ENCODE results near the gene SLC25A33.
"Not testable (repeated sequence)": the region's sequence is repeated elsewhere in the genome, so short reads cannot be mapped to it uniquely, and the experiment has no call there.

Gene SLC25A33

GRCh38 chr1:9539829-9540550 is 725 bp downstream of the SLC25A33 start:
- DNase-seq (ENCODE audit: low spot score) = peak; percentile 73

- DNase-seq (ENCODE audit: low spot score) = peak; percentile 43
Observed at GRCh38 chr1:9542430-9542829, 3.2 kb downstream of the SLC25A33 start.

GRCh38 chr1:9544926-9545325 is 5.7 kb downstream of the SLC25A33 start:
- DNase-seq (ENCODE audit: low spot score) = no peak

DNA sequence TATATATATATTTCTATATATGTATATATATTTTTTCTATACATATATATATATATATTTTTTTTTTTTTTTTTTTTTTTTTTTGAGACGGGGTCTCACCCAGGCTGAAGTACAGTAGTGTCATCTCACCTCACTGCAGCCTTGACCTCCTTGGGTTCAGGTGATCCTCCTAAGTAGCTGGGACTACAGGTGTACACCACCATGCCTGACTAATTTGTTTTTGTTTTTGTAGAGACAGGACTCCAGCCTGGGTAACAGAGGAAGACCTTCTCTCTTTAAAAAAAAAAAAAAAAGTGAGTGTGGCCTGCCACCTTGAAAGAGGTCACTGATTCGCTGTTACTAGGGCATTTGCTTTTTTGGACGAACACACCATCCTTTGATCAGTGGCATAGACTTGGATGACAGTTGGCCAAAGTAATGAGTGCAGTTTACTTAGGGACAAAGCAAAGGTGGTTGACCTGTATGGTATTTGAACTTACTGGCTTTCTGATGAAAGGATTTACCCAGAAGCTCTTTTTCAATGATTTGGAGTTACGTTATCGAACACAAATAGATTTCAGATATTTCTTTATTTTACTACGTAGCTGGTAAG is 10.8 kb downstream of the SLC25A33 start:
- no peak for DNase-seq (ENCODE audit: low spot score)

DNA sequence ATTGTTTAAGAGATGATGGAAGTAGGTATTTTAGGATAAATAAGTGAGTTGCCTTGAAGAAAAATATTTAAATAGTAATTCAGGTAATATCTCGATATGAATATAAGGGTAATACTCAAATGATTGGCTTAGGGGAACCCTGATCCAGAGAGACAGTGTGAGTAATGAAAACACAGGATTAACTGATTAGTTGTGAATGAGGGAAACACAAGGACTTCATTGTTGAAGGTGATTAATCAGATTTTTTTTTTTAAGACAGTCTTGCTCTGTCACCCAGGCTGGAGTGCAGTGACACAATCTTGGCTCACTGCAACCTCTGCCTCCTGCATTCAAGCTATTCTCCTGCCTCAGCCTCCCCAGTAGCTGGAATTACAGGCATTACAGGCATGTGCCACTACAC is 12.7 kb downstream of the SLC25A33 start:
- no peak for DNase-seq (ENCODE audit: low spot score)

- DNase-seq (ENCODE audit: low spot score) = no peak
Observed at GRCh38 chr1:9553736-9554144, 14.5 kb downstream of the SLC25A33 start.

DNA sequence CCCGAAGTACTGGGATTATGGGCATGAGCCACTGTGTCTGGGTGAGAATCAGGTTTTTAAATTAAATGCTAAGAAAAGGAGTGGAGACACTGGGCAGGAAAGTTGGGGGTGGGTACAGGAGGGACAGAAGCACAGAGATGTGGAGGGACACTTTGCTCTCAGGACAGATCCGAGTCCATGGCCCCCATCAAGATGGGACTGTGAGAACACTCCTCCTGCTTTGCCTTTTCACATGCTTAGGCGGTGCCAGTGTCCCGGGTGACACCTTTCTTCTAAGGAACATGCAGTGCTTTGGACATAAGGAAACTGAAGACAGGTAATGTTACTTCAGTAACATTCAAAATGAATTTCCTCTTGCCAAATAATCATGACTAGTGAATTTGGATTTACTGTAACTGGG is 16.7 kb downstream of the SLC25A33 start:
- DNase-seq (ENCODE audit: low spot score) = no peak

GRCh38 chr1:9557624-9558023 is 18.4 kb downstream of the SLC25A33 start:
- DNase-seq (ENCODE audit: low spot score) = no peak

- DNase-seq (ENCODE audit: low spot score) = no peak
Observed at GRCh38 chr1:9558271-9558945, 19.1 kb downstream of the SLC25A33 start.

- DNase-seq (ENCODE audit: low spot score) = no peak
Observed at GRCh38 chr1:9558946-9559545, 19.8 kb downstream of the SLC25A33 start.

- DNase-seq (ENCODE audit: low spot score) = no peak
Observed at GRCh38 chr1:9559673-9560072, 20.4 kb downstream of the SLC25A33 start.

GRCh38 chr1:9560090-9560489 is 20.8 kb downstream of the SLC25A33 start:
- DNase-seq (ENCODE audit: low spot score) = not testable (repeated sequence)

DNA sequence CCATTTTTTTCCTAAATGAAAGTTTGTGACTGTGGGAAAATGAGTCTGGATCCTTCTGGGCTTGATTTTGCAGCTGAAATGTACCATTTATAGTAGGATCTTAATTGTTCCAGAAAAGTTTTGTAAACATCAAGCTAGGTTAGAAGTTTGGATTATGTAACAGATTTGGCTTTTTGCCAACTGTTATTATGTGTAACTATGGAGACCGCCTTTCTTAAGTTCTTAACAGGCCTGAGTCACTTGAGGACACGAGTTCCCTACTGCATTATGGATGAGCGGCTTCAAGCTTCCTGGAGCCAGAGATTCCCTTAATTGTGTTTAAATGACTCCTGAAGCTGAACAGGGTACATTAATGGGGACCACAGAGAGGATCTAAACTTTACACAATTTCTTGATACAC is 22.2 kb downstream of the SLC25A33 start:
- DNase-seq (ENCODE audit: low spot score) = peak; percentile 49

DNA sequence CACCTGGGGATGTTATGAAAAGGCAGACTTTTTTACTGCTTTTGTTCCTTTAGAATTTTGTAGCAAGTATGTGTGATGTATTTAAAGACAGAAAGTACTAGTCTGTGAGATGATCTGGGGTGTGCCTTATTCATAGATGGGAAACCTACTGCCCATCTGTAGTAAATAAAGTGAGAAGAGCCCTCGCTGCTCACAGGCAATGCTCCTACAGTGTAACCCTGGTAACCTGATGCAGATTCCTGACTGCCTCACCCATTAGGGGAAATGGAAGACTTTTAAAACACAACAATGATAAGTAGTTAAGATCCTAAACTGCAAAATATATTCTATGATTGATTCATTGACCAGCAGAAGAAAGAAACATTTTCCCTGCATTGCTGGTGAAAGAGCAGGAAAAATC is 30.0 kb downstream of the SLC25A33 start:
- no peak for DNase-seq (ENCODE audit: low spot score)

DNA sequence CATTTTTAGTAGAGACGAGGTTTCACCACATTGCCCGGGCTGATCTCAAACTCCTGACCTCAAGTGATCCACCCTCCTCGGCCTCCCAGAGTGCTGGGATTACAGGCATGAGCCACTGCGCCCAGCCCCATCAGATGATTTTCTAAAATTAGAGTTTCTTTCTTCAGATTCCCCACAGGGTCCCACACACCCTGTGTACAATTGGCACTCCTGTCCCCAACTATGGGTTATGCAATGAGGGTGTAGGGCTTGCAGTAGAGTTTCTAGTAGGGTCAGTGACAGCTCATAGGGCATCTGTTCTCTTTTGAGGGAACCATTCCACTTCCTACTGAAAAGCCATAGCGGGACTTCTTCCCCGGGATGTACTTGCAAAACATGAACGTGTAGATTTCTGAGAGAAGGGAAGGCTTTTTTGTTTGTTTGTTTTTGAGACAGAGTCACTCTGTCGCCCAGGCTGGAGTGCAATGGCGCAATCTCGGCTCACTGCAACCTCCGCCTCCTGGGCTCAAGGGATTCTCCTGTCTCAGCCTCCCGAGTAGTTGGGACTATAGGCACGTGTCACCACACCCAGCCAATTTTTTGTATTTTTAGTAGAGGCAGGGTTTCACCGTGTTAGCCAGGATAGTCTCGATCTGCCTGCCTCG is 31.7 kb downstream of the SLC25A33 start:
- DNase-seq (ENCODE audit: low spot score) = not testable (repeated sequence)

DNA sequence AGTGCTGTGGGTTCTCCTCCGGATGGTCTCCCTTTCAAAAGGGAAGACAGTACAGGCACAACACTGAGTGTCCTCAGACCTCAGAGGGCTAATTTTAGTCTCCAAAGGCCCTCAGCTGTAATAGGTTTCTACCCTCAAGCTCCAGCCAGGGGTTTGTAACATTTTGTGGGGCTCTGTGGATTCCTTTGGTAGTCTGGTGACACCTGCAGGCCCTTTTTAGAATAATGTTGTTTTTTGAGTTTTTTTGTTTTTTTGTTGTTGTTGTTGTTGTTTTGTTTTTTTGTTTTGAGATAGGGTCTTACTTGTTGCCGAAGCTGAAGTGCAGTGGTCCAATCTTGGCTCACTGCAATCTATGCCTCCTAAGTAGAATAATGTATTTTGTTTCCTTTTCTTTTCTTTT is 34.5 kb downstream of the SLC25A33 start:
- peak; percentile 70 for DNase-seq (ENCODE audit: low spot score)

DNA sequence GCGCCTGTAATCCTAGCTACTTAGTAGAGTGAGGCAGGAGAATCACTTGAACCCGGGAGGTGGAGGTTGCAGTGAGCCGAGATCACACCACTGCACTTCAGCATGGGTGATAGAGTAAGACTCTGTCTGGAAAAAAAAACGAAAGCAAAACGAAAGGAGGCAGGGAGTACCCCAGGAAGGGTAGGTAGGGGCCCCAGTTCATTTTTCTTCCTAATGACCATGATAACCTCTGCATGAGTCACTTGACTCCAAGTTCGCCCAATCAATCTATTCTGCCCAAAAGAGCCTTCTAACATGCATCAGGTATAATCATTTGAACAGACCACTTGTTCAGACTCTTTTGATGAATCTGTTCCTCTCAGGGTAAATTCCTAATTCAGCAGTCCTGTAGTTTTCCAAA is 36.2 kb downstream of the SLC25A33 start:
- no peak for DNase-seq (ENCODE audit: low spot score)

DNA sequence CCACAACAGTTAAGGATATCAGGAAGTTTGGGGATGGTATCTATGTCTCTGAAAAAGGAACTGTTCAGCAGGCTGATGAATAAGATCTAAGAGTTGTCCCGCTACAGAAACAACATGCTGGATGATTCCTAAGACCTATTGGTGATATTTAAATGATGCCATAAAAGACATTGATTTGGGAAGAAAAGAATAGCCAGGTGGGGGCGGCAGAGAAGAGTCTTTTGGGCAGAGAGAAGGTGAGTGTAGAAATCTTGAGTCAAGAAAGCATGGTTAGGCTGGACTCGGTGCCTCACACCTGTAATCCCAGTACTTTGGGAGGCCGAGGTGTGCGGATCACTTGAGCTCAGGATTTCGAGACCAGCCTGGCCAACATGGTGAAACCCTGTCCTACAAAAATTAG is 37.6 kb downstream of the SLC25A33 start:
- DNase-seq (ENCODE audit: low spot score) = no peak

- no peak for DNase-seq (ENCODE audit: low spot score)
Observed at GRCh38 chr1:9577423-9577822, 38.2 kb downstream of the SLC25A33 start.

- DNase-seq (ENCODE audit: low spot score) = no peak
Observed at GRCh38 chr1:9580942-9581341, 41.7 kb downstream of the SLC25A33 start.

DNA sequence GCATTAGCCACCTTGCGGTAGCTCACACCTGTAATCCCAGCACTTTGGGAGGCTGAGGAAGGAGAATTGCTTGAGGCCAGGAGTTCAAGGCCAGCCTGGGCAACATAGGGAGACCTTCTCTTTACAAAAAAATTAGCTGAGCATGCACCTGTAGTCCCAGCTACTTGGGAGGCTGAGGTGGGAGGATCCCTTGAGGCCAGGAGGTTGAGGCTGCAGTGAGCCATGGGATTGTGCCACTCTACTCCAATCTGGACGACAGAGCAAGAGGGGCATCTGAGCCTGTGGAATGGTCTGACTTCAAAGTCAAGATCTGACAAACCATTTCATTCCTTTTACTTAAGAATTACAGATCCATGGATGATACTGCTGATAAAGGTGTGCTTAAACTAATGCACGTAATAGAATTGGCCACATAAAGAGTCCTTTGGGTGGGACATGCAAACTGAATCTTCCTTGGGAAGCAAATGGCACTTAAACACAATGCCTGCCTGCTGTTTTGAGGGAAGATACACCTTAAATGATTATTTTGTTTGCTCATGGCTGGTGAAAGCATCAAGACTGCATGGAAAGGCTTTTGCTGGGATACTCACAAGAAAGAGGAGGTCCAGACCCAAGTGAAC is 47.0 kb downstream of the SLC25A33 start:
- DNase-seq (ENCODE audit: low spot score) = no peak

DNA sequence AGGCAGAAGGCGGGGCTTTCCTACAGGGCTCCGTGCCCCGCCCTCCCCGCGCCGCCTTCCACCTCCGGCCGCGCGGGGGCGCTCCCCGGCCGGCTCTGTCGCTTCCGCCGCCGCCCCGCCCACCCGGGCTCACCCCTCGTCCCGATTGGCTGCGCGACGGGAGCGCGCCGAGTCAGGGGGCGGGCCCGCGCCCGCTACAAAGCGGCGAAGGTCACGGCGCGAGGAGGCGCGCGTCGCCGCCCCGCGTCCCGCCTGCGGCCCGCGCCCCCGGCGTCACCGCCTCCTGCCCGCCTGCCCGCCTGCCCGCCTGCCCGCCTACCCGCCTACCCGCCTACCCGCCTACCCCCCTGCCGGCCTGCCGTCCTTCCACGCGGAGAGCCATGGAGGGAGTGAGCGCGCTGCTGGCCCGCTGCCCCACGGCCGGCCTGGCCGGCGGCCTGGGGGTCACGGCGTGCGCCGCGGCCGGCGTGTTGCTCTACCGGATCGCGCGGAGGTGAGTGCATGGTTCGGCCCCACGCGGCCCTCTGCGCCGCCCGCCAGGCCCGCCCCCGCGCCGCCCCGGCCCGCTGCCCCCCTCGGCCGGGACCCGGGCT is 49.4 kb downstream of the SLC25A33 start, which contains the start of gene TMEM201:
Gene TMEM201 (plus strand): TSS at position 361 of the 593 bp plus-strand sequence. CDS start 20 bp downstream, at position 381.
- DNase-seq (ENCODE audit: low spot score) = peak; percentile 97
